Endothelial cell of umbilical vein (primary cell): ENCODE results near the gene FAM177B.

ENCODE experiments used
- POLR2AphosphoS5 ChIP-seq: IDR thresholded peaks from 2 replicates; pipeline ENCODE4 v1.6.1; 2012; ENCODE audit warnings: low read depth, mild to moderate bottlenecking, control low read depth, low read length, moderate library complexity; ENCODE audit not compliant: insufficient read depth
- TF ChIP-seq, protein P1 (sequence below), 2 donors: IDR thresholded peaks; 1 replicate in 1 of 2; 2 replicates in 1 of 2; pipeline ENCODE4 v1.5.1; 2011; ENCODE audit warnings: low read length in 2 of 2, mild to moderate bottlenecking in 2 of 2, moderate library complexity in 2 of 2, control low read depth in 1 of 2, inconsistent platforms in 1 of 2, low read depth in 1 of 2; ENCODE audit not compliant: insufficient read depth in 1 of 2; ENCODE audit errors: extremely low read depth in 1 of 2

DNA sequence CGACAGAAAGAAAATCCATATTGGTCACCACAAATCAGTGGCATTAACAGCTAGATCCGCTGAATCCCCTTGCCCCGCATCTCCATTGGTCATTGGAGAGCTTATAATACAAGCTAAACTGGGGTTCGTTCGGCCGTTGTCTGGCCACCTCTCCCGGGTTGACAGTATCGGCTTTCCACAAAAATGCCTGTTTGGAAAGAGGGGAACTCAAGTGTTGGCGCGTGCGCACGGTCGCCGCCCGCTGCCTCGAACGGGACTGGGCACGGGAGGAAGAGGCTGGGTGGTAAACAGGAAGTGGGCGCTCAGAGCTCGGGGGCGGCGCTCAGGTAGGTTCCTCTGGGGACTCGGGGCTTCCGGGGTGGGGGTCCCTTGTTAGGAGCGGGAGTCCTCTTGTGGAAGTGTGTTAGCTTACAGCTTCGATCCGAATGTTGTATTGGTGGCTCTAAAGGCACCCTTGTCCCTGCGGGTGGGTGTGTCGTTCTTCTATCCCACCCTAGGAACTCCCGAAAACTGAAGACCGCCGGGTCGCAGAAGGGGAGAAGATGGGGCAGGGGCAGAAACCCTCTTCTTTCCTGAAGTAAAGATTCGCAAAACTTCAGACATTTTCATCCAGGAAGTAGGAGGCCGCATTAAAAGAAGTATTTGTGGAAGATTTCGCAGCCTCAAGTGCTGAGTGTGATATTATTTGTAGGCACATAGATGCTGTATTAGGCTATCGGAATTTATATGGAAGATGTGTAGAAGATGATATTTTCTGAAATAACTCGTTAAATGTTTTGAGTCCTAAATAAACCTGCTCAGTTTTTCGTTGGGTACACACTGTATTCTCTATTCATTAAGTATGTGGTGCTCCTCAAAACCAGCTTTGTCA lies 23.7 kb upstream of the FAM177B start:
- TF ChIP-seq, protein P1, sequence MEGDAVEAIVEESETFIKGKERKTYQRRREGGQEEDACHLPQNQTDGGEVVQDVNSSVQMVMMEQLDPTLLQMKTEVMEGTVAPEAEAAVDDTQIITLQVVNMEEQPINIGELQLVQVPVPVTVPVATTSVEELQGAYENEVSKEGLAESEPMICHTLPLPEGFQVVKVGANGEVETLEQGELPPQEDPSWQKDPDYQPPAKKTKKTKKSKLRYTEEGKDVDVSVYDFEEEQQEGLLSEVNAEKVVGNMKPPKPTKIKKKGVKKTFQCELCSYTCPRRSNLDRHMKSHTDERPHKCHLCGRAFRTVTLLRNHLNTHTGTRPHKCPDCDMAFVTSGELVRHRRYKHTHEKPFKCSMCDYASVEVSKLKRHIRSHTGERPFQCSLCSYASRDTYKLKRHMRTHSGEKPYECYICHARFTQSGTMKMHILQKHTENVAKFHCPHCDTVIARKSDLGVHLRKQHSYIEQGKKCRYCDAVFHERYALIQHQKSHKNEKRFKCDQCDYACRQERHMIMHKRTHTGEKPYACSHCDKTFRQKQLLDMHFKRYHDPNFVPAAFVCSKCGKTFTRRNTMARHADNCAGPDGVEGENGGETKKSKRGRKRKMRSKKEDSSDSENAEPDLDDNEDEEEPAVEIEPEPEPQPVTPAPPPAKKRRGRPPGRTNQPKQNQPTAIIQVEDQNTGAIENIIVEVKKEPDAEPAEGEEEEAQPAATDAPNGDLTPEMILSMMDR (IDR thresholded peaks at IDR 0.05; ENCODE audit: extremely low read depth in 1 of 2, insufficient read depth in 1 of 2, low read depth in 1 of 2, low read length in 2 of 2), result no peak
- no peak for TF ChIP-seq POLR2AphosphoS5
